DOHH2 (cell line): Measurements from ENCODE around the gene LOXL1.

ENCODE experiments used
- H3F3A ChIP-seq: fragments of 200-600 bp; sonication (generic), shearing (Covaris generic); 2 replicates; pipeline ENCODE4 v1.6.0; 2016; ENCODE audit warnings: antibody characterized with exemption, mild to moderate bottlenecking; ENCODE audit not compliant: control insufficient read depth, insufficient read depth
- H3K27ac ChIP-seq: fragments of 200-600 bp; sonication (generic); 2 replicates; pipeline ENCODE4 v1.5.1; 2014; ENCODE audit warnings: low read depth, mild to moderate bottlenecking, low read length, moderate library complexity
- H3K27me3 ChIP-seq: fragments of 200-600 bp; sonication (generic); 2 replicates; pipeline ENCODE4 v1.6.1; 2014; ENCODE audit warnings: mild to moderate bottlenecking, low read length, mixed read lengths; ENCODE audit not compliant: control insufficient read depth
- H3K36me3 ChIP-seq: fragments of 200-600 bp; sonication (generic); 2 replicates; pipeline ENCODE4 v1.6.1; 2014; ENCODE audit warnings: mild to moderate bottlenecking, low read length, moderate library complexity, mixed read lengths; ENCODE audit not compliant: control insufficient read depth
- H3K4me1 ChIP-seq: fragments of 200-600 bp; sonication (generic); 2 replicates; pipeline ENCODE4 v1.6.1; 2014; ENCODE audit warnings: mild to moderate bottlenecking, low read length, mixed read lengths; ENCODE audit not compliant: control insufficient read depth
- H3K4me2 ChIP-seq: fragments of 200-600 bp; sonication (generic); 2 replicates; pipeline ENCODE4 v1.6.0; 2014; ENCODE audit warnings: mild to moderate bottlenecking, low read length, moderate library complexity
- H3K4me3 ChIP-seq: fragments of 200-600 bp; sonication (generic); 2 replicates; pipeline ENCODE4 v1.5.1; 2014; ENCODE audit warnings: mild to moderate bottlenecking, low read length, mixed read lengths
- H3K79me2 ChIP-seq: fragments of 200-600 bp; sonication (generic); 2 replicates; pipeline ENCODE4 v1.6.1; 2014; ENCODE audit warnings: mild to moderate bottlenecking, low read length, mixed read lengths; ENCODE audit not compliant: control insufficient read depth
- H3K9me2 ChIP-seq: fragments of 200-600 bp; sonication (generic); replicated peaks from 2 replicates; pipeline ENCODE4 v1.6.1; 2014; ENCODE audit warnings: mild to moderate bottlenecking, low read length, mixed read lengths; ENCODE audit not compliant: control insufficient read depth
- H3K9me3 ChIP-seq: fragments of 200-600 bp; sonication (generic); 2 replicates; pipeline ENCODE4 v1.6.1; 2014; ENCODE audit warnings: antibody characterized with exemption, low read length, mixed read lengths; ENCODE audit not compliant: control insufficient read depth, insufficient read depth
- H4K20me1 ChIP-seq: fragments of 200-600 bp; sonication (generic); 2 replicates; pipeline ENCODE4 v1.6.0; 2014; ENCODE audit warnings: low read depth, mild to moderate bottlenecking, antibody characterized with exemption, low read length, moderate library complexity; ENCODE audit not compliant: control insufficient read depth, insufficient read depth
- CTCF ChIP-seq: fragments of 200-600 bp; sonication (generic); IDR thresholded peaks from one replicate; pipeline ENCODE4 v1.5.1; 2014; ENCODE audit warnings: antibody characterized with exemption, mild to moderate bottlenecking, low read depth, low read length; ENCODE audit not compliant: poor library complexity, severe bottlenecking
- EZH2phosphoT487 ChIP-seq: fragments of 200-600 bp; sonication (generic); IDR thresholded peaks from 2 replicates; pipeline ENCODE4 v1.6.1; 2017; ENCODE audit warnings: borderline replicate concordance, mild to moderate bottlenecking, antibody characterized with exemption, low read length, moderate library complexity, mixed read lengths

The LOXL1 gene

GRCh38 chr15:73906346-73907034 is 19.8 kb upstream of the LOXL1 start:
- H3K9me2 ChIP-seq = no peaks in the 10 kb centered on the region
- no peaks in the 10 kb centered on the region for H3K36me3 ChIP-seq
- H3K79me2 ChIP-seq = no peaks in the 10 kb centered on the region
- no peak overlapping the region for H3K4me3 ChIP-seq
- peaks cover 7% of the 10 kb centered on the region for H3K4me1 ChIP-seq
- no peaks in the 10 kb centered on the region for H4K20me1 ChIP-seq
- H3K27ac ChIP-seq = no peak overlapping the region
- H3K4me2 ChIP-seq = no peak overlapping the region
- H3K27me3 ChIP-seq = peaks cover 3% of the 10 kb centered on the region; the same call in 1 of the 2 replicates
- no peaks in the 10 kb centered on the region for H3K9me3 ChIP-seq
- no peak for TF ChIP-seq CTCF
- TF ChIP-seq EZH2phosphoT487 = no peak
- no peaks in the 10 kb centered on the region for H3F3A ChIP-seq

- Histone ChIP-seq H3K9me3 (no peaks in the 10 kb centered on the region), H4K20me1 (no peaks in the 10 kb centered on the region), H3K36me3 (no peaks in the 10 kb centered on the region), H3K27ac (no peak overlapping the region), H3K4me3 (no peak overlapping the region), H3K79me2 (no peaks in the 10 kb centered on the region), H3F3A (no peaks in the 10 kb centered on the region), H3K9me2 (no peaks in the 10 kb centered on the region), H3K27me3 (peaks cover 3% of the 10 kb centered on the region; the same call in 1 of the 2 replicates), H3K4me2 (no peak overlapping the region), H3K4me1 (peaks cover 7% of the 10 kb centered on the region)
- TF ChIP-seq CTCF (no peak), EZH2phosphoT487 (no peak)
Observed at GRCh38 chr15:73907035-73907408, 19.2 kb upstream of the LOXL1 start.

- Histone ChIP-seq H3K79me2 (no peaks in the 10 kb centered on the region), H3K9me3 (no peaks in the 10 kb centered on the region), H3K36me3 (no peaks in the 10 kb centered on the region), H4K20me1 (no peaks in the 10 kb centered on the region), H3K4me3 (no peak overlapping the region), H3K9me2 (no peaks in the 10 kb centered on the region), H3K4me1 (peaks cover 7% of the 10 kb centered on the region), H3K27ac (no peak overlapping the region), H3F3A (no peaks in the 10 kb centered on the region), H3K4me2 (no peak overlapping the region), H3K27me3 (peaks cover 3% of the 10 kb centered on the region; the same call in 1 of the 2 replicates)
- TF ChIP-seq CTCF (peak; percentile 87), EZH2phosphoT487 (no peak)
Observed at GRCh38 chr15:73908030-73908821, 18.0 kb upstream of the LOXL1 start.
